ENCODE measurements around the gene EHBP1. TPM values are rescaled to one million over a fixed set of nuclear protein-coding genes. Genes with fewer than 3 reads are reported as not detected.

EHBP1 gene
- 155 and 222 TPM in 2 replicates for total RNA-seq

DNA sequence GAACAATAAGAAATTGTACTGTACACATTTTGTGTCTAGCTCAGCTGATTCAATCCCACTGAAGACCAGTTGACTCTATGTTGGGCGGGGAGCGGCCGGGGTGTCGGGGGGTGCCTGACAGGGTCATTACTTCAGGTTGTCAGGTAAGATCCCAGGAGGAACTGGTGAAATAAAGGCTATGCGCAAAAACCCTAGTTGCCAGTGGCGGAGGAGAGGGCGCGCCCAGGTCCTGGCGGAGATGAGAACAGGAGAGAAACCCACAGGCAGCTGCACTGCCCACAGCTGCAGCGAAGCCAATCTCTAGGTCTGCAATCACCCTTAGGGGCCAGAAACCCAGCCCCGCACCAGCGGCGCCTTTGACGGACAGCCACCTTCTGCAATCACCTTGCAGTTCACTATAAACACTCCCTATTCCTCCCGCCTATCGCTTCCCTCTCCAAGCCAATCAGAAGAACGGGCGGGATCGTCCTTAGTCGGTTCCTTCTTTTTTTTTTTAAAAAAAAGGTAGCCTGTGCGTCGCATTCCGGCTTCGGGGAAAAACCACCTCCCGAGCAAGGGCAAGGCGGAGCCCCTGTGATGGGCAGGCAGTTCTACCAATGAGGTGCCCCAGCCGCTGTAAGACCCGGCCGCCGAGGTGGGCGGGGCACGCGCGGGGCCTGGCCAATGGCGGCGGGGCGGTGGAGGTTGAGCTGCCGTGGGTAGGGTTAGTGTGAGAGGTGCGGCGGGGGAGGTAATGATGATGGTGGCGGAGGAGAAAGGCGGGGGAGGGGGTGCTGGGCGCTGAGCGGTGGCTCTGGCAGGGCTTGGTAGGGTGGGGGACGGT is at the start of gene EHBP1:
EHBP1 (plus strand) TSS at position 707 of the 823 bp plus-strand sequence. CDS start 1,479 bp downstream, outside the sequence.

DNA sequence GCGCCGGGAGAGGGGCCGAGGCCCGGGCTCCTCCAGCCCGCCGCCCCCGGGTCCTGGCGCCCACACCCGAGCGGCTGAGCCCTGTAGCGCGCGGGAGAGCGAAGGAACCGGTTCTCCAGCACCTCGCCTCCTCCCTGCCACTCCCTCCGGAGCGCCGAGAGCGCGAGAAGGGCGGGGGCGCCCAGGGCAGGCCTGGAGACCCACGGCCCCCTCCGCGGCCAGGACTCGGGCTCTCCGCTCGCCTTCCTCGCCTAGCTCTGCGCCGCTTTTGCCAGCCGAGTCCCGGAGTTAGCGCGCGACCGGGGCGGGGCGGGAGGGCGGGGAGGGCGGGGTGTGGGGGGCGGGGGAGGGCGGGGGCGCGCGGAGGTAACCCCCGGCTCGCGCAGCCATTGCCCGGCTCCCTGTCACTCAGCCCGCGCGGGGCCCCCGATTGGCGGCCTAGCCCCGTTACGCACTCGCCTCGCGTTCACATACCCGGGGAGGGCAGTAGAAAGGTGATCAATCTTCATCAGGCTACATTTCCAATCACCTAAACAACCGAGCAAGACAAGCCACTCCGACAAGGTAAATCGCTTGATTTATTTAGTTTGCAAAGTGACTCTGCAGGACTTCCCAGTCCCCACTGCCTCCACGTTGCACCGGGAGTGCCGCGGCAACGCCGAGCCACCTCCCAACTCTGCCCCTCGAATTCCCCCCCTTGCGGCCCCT is 345.0 kb downstream of the EHBP1 start, which contains the start of gene OTX1:
OTX1 (plus strand) TSS at position 497 of the 708 bp plus-strand sequence. CDS start 2,161 bp downstream, outside the sequence.

Other genes starting within 250 kb of the EHBP1 start
- gene TMEM17, start 199.5 kb upstream of the EHBP1 start, total RNA-seq = 1.4 and 1.7 TPM in 2 replicates